ENCODE results near the gene HSPB6. TPM values are rescaled to one million over a fixed set of nuclear protein-coding genes. Genes with fewer than 3 reads are reported as not detected.

The HSPB6 gene
- total RNA-seq, 1 donor from 2014 or later: 21.7 TPM

- H3K27ac Mint-ChIP-seq: no peak overlapping the region
- no peaks in the 10 kb centered on the region for H3K9me3 Mint-ChIP-seq
- H3K4me1 Mint-ChIP-seq: no peaks in the 10 kb centered on the region
- H3K36me3 Mint-ChIP-seq: peaks cover 46% of the 10 kb centered on the region
- no peaks in the 10 kb centered on the region for H3K27me3 Mint-ChIP-seq (ENCODE audit: low read depth)
- no peak overlapping the region for H3K4me3 Mint-ChIP-seq
- DNase-seq (ENCODE audit: low spot score in 2 of 2, unreplicated experiment in 2 of 2): no peak
- no peak for TF ChIP-seq CTCF (IDR thresholded peaks at IDR 0.05; ENCODE audit: unreplicated experiment)
Measured at GRCh38 chr19:35731779-35732405, 24.9 kb downstream of the HSPB6 start.

GRCh38 chr19:35731353-35731752, 25.5 kb downstream of the HSPB6 start:
- Mint-ChIP-seq H3K36me3 (peaks cover 46% of the 10 kb centered on the region), H3K9me3 (no peaks in the 10 kb centered on the region), H3K27me3 (ENCODE audit: low read depth) (no peaks in the 10 kb centered on the region), H3K4me3 (no peak overlapping the region), H3K27ac (no peak overlapping the region), H3K4me1 (no peaks in the 10 kb centered on the region)
- TF ChIP-seq CTCF (IDR thresholded peaks at IDR 0.05; ENCODE audit: unreplicated experiment): no peak
- DNase-seq (ENCODE audit: low spot score in 2 of 2, unreplicated experiment in 2 of 2): no peak

- no peaks in the 10 kb centered on the region for H3K4me1 Mint-ChIP-seq
- DNase-seq (ENCODE audit: low spot score in 2 of 2, unreplicated experiment in 2 of 2): no peak
- H3K27me3 Mint-ChIP-seq (ENCODE audit: low read depth): no peaks in the 10 kb centered on the region
- H3K9me3 Mint-ChIP-seq: no peaks in the 10 kb centered on the region
- no peak overlapping the region for H3K27ac Mint-ChIP-seq
- no peak overlapping the region for H3K4me3 Mint-ChIP-seq
- H3K36me3 Mint-ChIP-seq: peaks cover 54% of the 10 kb centered on the region
- TF ChIP-seq CTCF (IDR thresholded peaks at IDR 0.05; ENCODE audit: unreplicated experiment): no peak
Measured at GRCh38 chr19:35730326-35730725, 26.5 kb downstream of the HSPB6 start.

- Mint-ChIP-seq H3K27ac (no peak overlapping the region), H3K4me1 (no peaks in the 10 kb centered on the region), H3K4me3 (no peak overlapping the region), H3K36me3 (peaks cover 55% of the 10 kb centered on the region), H3K9me3 (no peaks in the 10 kb centered on the region), H3K27me3 (ENCODE audit: low read depth) (no peaks in the 10 kb centered on the region)
- TF ChIP-seq CTCF (IDR thresholded peaks at IDR 0.05; ENCODE audit: unreplicated experiment): no peak
- DNase-seq (ENCODE audit: low spot score in 2 of 2, unreplicated experiment in 2 of 2): no peak
Measured at GRCh38 chr19:35729763-35730162, 27.1 kb downstream of the HSPB6 start.

GRCh38 chr19:35729021-35729420, 27.8 kb downstream of the HSPB6 start:
- TF ChIP-seq CTCF (IDR thresholded peaks at IDR 0.05; ENCODE audit: unreplicated experiment): no peak
- DNase-seq (ENCODE audit: low spot score in 2 of 2, unreplicated experiment in 2 of 2): no peak
- H3K4me1 Mint-ChIP-seq: no peaks in the 10 kb centered on the region
- no peak overlapping the region for H3K4me3 Mint-ChIP-seq
- peaks cover 50% of the 10 kb centered on the region for H3K36me3 Mint-ChIP-seq
- H3K27me3 Mint-ChIP-seq (ENCODE audit: low read depth): no peaks in the 10 kb centered on the region
- no peak overlapping the region for H3K27ac Mint-ChIP-seq
- no peaks in the 10 kb centered on the region for H3K9me3 Mint-ChIP-seq
